ENCODE data around the gene SCAF4. TPM values are rescaled to one million over a fixed set of nuclear protein-coding genes. Genes with fewer than 3 reads are reported as not detected.

The SCAF4 gene
- total and polyA plus RNA-seq, 9 of the 15 experiments (the other 6 are each of a cell fraction or from before 2014, with no cell fraction given): 2.3 to 55.7 (median 17.2) TPM

DNA sequence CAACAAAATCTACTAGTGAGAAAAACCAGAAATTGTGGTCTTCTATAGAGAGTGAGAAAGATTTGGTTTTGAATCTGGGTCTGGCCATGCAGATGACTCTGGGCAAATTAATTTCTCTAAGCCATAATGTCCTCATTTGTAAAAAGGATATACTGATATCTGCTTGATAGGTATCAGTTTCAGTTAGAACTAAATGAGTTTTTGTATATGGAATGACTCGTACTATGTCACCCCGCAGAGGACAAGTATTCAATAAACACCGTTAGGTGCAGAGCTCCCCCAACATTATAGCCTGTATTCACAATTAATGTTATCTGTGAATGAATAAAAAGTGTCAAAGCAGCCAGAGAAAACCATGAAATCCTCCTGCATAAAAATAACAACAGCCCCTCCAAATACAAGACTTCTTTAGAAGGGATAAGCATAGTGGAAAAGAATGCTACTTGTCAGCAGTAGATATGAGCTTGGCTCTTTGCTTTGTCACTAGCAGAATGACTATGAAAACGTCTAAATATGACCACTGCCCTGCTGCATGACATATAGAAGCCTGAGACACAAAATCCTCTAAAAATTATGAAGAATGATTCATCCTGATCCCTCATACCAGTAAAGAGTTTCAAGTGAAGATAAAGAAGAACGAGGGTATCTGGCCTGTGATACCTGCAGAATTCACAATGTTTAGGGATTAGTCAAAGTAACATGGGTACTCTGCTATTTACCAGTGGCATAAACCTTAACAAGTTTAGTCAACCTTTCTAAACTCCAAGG lies 17.8 kb downstream of the SCAF4 start (continued):
- TF ChIP-seq, protein P1, sequence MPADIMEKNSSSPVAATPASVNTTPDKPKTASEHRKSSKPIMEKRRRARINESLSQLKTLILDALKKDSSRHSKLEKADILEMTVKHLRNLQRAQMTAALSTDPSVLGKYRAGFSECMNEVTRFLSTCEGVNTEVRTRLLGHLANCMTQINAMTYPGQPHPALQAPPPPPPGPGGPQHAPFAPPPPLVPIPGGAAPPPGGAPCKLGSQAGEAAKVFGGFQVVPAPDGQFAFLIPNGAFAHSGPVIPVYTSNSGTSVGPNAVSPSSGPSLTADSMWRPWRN (IDR thresholded peaks at IDR 0.05; ENCODE audit: low read depth): no peak
- no peak for TF ChIP-seq RBM14 (IDR thresholded peaks at IDR 0.05; ENCODE audit: borderline replicate concordance, insufficient read depth, low read depth, low read length)
- no peak for TF ChIP-seq ZNF76 (CRISPR knock-in tag; IDR thresholded peaks at IDR 0.05; ENCODE audit: borderline replicate concordance)
- TF ChIP-seq, protein P2, sequence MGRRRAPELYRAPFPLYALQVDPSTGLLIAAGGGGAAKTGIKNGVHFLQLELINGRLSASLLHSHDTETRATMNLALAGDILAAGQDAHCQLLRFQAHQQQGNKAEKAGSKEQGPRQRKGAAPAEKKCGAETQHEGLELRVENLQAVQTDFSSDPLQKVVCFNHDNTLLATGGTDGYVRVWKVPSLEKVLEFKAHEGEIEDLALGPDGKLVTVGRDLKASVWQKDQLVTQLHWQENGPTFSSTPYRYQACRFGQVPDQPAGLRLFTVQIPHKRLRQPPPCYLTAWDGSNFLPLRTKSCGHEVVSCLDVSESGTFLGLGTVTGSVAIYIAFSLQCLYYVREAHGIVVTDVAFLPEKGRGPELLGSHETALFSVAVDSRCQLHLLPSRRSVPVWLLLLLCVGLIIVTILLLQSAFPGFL (CRISPR knock-in tag; IDR thresholded peaks at IDR 0.05): no peak
- TF ChIP-seq, protein P3, sequence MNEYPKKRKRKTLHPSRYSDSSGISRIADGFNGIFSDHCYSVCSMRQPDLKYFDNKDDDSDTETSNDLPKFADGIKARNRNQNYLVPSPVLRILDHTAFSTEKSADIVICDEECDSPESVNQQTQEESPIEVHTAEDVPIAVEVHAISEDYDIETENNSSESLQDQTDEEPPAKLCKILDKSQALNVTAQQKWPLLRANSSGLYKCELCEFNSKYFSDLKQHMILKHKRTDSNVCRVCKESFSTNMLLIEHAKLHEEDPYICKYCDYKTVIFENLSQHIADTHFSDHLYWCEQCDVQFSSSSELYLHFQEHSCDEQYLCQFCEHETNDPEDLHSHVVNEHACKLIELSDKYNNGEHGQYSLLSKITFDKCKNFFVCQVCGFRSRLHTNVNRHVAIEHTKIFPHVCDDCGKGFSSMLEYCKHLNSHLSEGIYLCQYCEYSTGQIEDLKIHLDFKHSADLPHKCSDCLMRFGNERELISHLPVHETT (CRISPR knock-in tag; conservative IDR thresholded peaks at IDR 0.05 in 1 of 2, IDR thresholded peaks at IDR 0.05 in 1 of 2): peak in 1 of 2 experiments; percentile 44; a peak in 1 of 4 replicates
- TF ChIP-seq, protein P4, sequence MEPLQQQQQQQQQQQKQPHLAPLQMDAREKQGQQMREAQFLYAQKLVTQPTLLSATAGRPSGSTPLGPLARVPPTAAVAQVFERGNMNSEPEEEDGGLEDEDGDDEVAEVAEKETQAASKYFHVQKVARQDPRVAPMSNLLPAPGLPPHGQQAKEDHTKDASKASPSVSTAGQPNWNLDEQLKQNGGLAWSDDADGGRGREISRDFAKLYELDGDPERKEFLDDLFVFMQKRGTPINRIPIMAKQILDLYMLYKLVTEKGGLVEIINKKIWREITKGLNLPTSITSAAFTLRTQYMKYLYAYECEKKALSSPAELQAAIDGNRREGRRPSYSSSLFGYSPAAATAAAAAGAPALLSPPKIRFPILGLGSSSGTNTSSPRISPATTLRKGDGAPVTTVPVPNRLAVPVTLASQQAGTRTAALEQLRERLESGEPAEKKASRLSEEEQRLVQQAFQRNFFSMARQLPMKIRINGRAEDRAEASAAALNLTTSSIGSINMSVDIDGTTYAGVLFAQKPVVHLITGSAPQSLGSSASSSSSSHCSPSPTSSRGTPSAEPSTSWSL (CRISPR knock-in tag; IDR thresholded peaks at IDR 0.05; ENCODE audit: borderline replicate concordance): no peak
- no peak for TF ChIP-seq KDM4B (IDR thresholded peaks at IDR 0.05; ENCODE audit: borderline replicate concordance in 2 of 2, low read depth in 1 of 2)
- no peak; the same call in 1 of the 2 replicates for TF ChIP-seq BHLHE40 (IDR thresholded peaks at IDR 0.05; ENCODE audit: low read length)
- no peak for TF ChIP-seq HNRNPL (IDR thresholded peaks at IDR 0.05; ENCODE audit: low read depth, low read length)
- TF ChIP-seq, protein P5, sequence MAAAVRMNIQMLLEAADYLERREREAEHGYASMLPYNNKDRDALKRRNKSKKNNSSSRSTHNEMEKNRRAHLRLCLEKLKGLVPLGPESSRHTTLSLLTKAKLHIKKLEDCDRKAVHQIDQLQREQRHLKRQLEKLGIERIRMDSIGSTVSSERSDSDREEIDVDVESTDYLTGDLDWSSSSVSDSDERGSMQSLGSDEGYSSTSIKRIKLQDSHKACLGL (CRISPR knock-in tag; IDR thresholded peaks at IDR 0.05; ENCODE audit: borderline replicate concordance, poor library complexity, severe bottlenecking): no peak

Data from K562 (cell line).